CD14-positive monocyte (primary cell): ENCODE results near the gene SH2B2. TPM values are rescaled to one million over a fixed set of nuclear protein-coding genes. Genes with fewer than 3 reads are reported as not detected.
"Not testable (repeated sequence)": the region's sequence is repeated elsewhere in the genome, so short reads cannot be mapped to it uniquely, and the experiment has no call there.

Experiments
- DNase-seq, 3 donors: peaks; one replicate each; pipeline ENCODE4 v3.0.0-alpha.2; 2011 to 2022
- H2AFZ ChIP-seq: 2 replicates; pipeline ENCODE4 v1.6.0; 2012; ENCODE audit warnings: mild to moderate bottlenecking, low read depth, low read length, inconsistent platforms; ENCODE audit not compliant: insufficient read depth, poor library complexity, severe bottlenecking
- H3K27ac ChIP-seq, 2 donors: 1 replicate in 1 of 2; 2 replicates in 1 of 2; pipeline ENCODE4 v1.5.1; 2012 to 2013; ENCODE audit warnings: low read length in 2 of 2, control low read depth in 1 of 2, inconsistent platforms in 1 of 2, low read depth in 1 of 2, mild to moderate bottlenecking in 1 of 2
- H3K27me3 ChIP-seq, 2 donors: one replicate each; pipeline versions ENCODE4 v1.6.0 to v1.6.1; 2011 to 2013; ENCODE audit warnings: low read length in 2 of 2; ENCODE audit not compliant: control insufficient read depth in 2 of 2, insufficient read depth in 2 of 2
- H3K36me3 ChIP-seq, 2 donors: replicated peaks in 1 of 2; 1 replicate in 1 of 2; 2 replicates in 1 of 2; pipeline versions ENCODE4 v1.5.1 to v1.6.1; 2012 to 2013; ENCODE audit warnings: low read length in 2 of 2, control low read depth in 1 of 2, inconsistent platforms in 1 of 2, mild to moderate bottlenecking in 1 of 2; ENCODE audit not compliant: insufficient read depth in 2 of 2, control insufficient read depth in 1 of 2
- H3K4me1 ChIP-seq, 2 donors: 1 replicate in 1 of 2; 2 replicates in 1 of 2; pipeline versions ENCODE4 v1.5.1 to v1.6.1; 2012 to 2013; ENCODE audit warnings: low read length in 2 of 2, control low read depth in 1 of 2, inconsistent platforms in 1 of 2, mild to moderate bottlenecking in 1 of 2, moderate library complexity in 1 of 2; ENCODE audit not compliant: insufficient read depth in 2 of 2, control insufficient read depth in 1 of 2
- H3K4me2 ChIP-seq: replicated peaks from 2 replicates; pipeline ENCODE3; 2012; ENCODE audit warnings: low read length, moderate library complexity, mild to moderate bottlenecking; ENCODE audit not compliant: poor library complexity, severe bottlenecking; ENCODE audit errors: extremely low read depth
- H3K4me3 ChIP-seq, 3 experiments: fragments of 200-600 bp in 1 of 3; sonication (generic) in 1 of 3; replicated peaks in 1 of 3; 1 replicate in 2 of 3; 2 replicates in 1 of 3; pipeline ENCODE4 v1.5.1; 2011 to 2013; ENCODE audit warnings: low read length in 3 of 3, mild to moderate bottlenecking in 3 of 3, control low read depth in 2 of 3, low read depth in 2 of 3, inconsistent platforms in 1 of 3, moderate library complexity in 1 of 3
- H3K79me2 ChIP-seq: 2 replicates; pipeline ENCODE4 v1.6.0; 2012; ENCODE audit warnings: mild to moderate bottlenecking, control low read depth, inconsistent platforms, low read length, moderate library complexity; ENCODE audit not compliant: insufficient read depth
- H3K9ac ChIP-seq: 2 replicates; pipeline ENCODE4 v1.6.0; 2017; ENCODE audit warnings: low read length, mild to moderate bottlenecking; ENCODE audit not compliant: insufficient read depth, poor library complexity, severe bottlenecking
- H3K9me3 ChIP-seq, 2 donors: replicated peaks in 1 of 2; 1 replicate in 1 of 2; 2 replicates in 1 of 2; pipeline versions ENCODE4 v1.5.1 to v1.6.1; 2012 to 2013; ENCODE audit warnings: low read length in 2 of 2, control low read depth in 1 of 2; ENCODE audit not compliant: control insufficient read depth in 1 of 2, insufficient read depth in 1 of 2
- H4K20me1 ChIP-seq: 2 replicates; pipeline ENCODE4 v1.6.0; 2012; ENCODE audit warnings: mild to moderate bottlenecking, low read length, control low read depth, moderate library complexity; ENCODE audit not compliant: insufficient read depth
- H3K27ac Mint-ChIP-seq, 7 donors: one replicate each; pipeline ENCODE4 v1.8.0; 2020; ENCODE audit warnings: mild to moderate bottlenecking in 7 of 7, mixed read lengths in 7 of 7, moderate library complexity in 6 of 7, inconsistent platforms in 2 of 7
- H3K27me3 Mint-ChIP-seq, 3 donors: one replicate each; pipeline ENCODE4 v1.8.0; 2021 to 2022; ENCODE audit warnings: low read depth in 3 of 3, mild to moderate bottlenecking in 3 of 3, mixed read lengths in 3 of 3, moderate library complexity in 3 of 3, inconsistent platforms in 1 of 3
- H3K36me3 Mint-ChIP-seq, 2 donors: one replicate each; pipeline ENCODE4 v1.8.0; 2020; ENCODE audit warnings: mixed read lengths in 2 of 2, inconsistent platforms in 1 of 2, mild to moderate bottlenecking in 1 of 2
- H3K4me1 Mint-ChIP-seq: one replicate; pipeline ENCODE4 v1.8.0; 2020; ENCODE audit warnings: mild to moderate bottlenecking, mixed read lengths
- H3K4me3 Mint-ChIP-seq, 2 donors: one replicate each; pipeline ENCODE4 v1.8.0; 2020; ENCODE audit warnings: mild to moderate bottlenecking in 2 of 2, mixed read lengths in 2 of 2, moderate library complexity in 1 of 2
- H3K9me3 Mint-ChIP-seq, 7 donors: one replicate each; pipeline ENCODE4 v1.8.0; 2020 to 2022; ENCODE audit warnings: mixed read lengths in 7 of 7, mild to moderate bottlenecking in 6 of 7, moderate library complexity in 6 of 7, inconsistent platforms in 2 of 7
- CTCF ChIP-seq: fragments of 200-600 bp; IDR thresholded peaks from one replicate; pipeline ENCODE4 v1.8.0; 2022; ENCODE audit warnings: antibody characterized with exemption, mild to moderate bottlenecking
- WGBS: methylation state at CpG from one replicate; pipeline ENCODE4 v1.1.5; 2013; ENCODE audit warnings: missing lambda C conversion rate; ENCODE audit not compliant: insufficient coverage; 5-methylcytosine and 5-hydroxymethylcytosine counted together
- intact Hi-C, 2 donors: fragments of 100-400 bp; cut with micrococcal nuclease; formaldehyde crosslinking; loops; one replicate each; pipeline versions ENCODE4 v1.15.0 to v1.15.1; 2023
- polyA plus RNA-seq, 3 donors: library from polyadenylated mRNA; depleted of rRNA in 1 of 3; unstranded in 2 of 3; stranded (reverse) in 1 of 3; fragments of 300-500 nt in 2 of 3; fragments of >200 nt in 1 of 3; fragmentation: Illumina TruSeq in 2 of 3; gene quantifications; 1 replicate in 2 of 3; 2 replicates in 1 of 3; pipeline ENCODE4 v1.2.3, GENCODE V29; 2012 to 2021

Gene SH2B2
- polyA plus RNA-seq, 3 donors, result 3.8 to 26.3 (median 4.7) TPM

GRCh38 chr7:102363549-102364393, 77.1 kb downstream of the SH2B2 start:
- H4K20me1 ChIP-seq, H3K27me3 Mint-ChIP-seq, H3K9me3 ChIP-seq, H3K79me2 ChIP-seq, H3K36me3 ChIP-seq, H3K27me3 ChIP-seq, H3K9me3 Mint-ChIP-seq, H3K4me1 ChIP-seq, intact Hi-C loops: not testable (repeated sequence)
- Histone ChIP-seq H3K4me2 (peak overlapping the region; percentile 22), H3K27ac (peak overlapping the region; percentile 8 to 77), H2AFZ (peak overlapping the region; percentile 68), H3K9ac (peak overlapping the region; percentile 76), H3K4me3 (peak overlapping the region; percentile 40 to 78 (median 53))
- TF ChIP-seq CTCF, result peak; percentile 16
- H3K4me3 Mint-ChIP-seq, result peak overlapping the region; percentile 88 to 94
- H3K27ac Mint-ChIP-seq, result peak overlapping the region; percentile 77 to 90 (median 80)
- peaks cover 12% of the 10 kb centered on the region for H3K4me1 Mint-ChIP-seq
- under 1% methylated on average over 44 of the region's 76 CpGs for WGBS
- peak; percentile 95 to 97 (median 96) for DNase-seq
- peaks cover 11 to 18% of the 10 kb centered on the region in 2 donors for H3K36me3 Mint-ChIP-seq

DNA sequence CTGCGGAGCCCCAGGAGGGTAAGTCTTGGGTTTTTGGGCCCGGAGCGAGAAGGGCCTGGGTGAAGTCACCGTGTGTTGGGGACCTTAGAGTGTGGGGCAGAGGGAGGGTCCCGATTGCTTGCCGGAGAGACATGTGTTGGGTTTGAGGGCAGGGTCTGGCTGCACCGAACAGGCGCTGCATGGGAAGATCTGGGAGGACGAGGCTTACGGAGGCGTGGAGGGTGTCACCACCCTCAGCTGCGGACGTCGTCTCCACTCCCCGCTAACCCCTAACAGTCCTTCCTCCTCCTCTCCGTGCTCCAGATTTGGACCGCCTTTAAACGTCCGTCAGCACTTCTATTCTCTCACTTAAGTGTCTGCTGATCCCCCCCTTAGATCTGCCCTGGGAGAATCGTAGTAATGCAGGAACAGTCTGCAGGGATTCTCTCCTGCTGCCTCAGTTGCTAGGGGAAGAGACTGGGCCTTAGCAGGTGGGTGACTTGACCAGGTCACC, 77.8 kb downstream of the SH2B2 start:
- intact Hi-C loops, H3K27me3 Mint-ChIP-seq, DNase-seq, H3K4me1 ChIP-seq, H3K9me3 ChIP-seq, H3K9me3 Mint-ChIP-seq, H3K79me2 ChIP-seq, H4K20me1 ChIP-seq, H3K27me3 ChIP-seq, H3K36me3 ChIP-seq: not testable (repeated sequence)
- Histone ChIP-seq H3K4me2 (peak overlapping the region; percentile 22), H2AFZ (peak overlapping the region; percentile 68), H3K9ac (peak overlapping the region; percentile 76), H3K4me3 (peak overlapping the region; percentile 40 to 78 (median 53)), H3K27ac (peak overlapping the region in 1 of 2 donors; percentile 77)
- Mint-ChIP-seq H3K36me3 (peaks cover 11 to 18% of the 10 kb centered on the region in 2 donors), H3K27ac (peak overlapping the region; percentile 62 to 90 (median 82)), H3K4me3 (peak overlapping the region; percentile 88 to 94), H3K4me1 (peaks cover 12% of the 10 kb centered on the region)
- 0% methylated on average over 2 of the region's 20 CpGs for WGBS

DNA sequence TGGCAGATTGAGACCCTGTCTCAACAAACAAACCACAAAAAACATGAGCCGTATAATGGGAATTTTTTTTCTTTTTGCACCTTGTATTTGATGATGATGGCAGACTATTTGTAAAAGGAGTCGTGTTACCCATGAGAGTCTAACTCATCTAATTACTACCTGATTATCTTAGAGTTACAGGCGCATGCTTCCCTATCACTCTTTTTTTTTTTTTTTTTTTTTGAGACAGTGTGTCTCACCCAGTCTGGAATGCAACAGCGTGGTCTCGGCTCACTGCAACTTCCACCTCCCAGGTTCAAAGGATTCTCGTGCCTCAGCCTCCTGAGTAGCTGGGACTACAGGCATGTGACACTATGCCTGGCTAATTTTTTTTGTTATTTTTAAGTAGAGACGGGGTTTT, 78.7 kb downstream of the SH2B2 start:
- peaks cover 13% of the 10 kb centered on the region for H3K4me1 Mint-ChIP-seq
- H3K4me3 Mint-ChIP-seq, H3K4me3 ChIP-seq, H3K9me3 ChIP-seq, H3K27me3 ChIP-seq, H3K27ac Mint-ChIP-seq, H2AFZ ChIP-seq, H3K9me3 Mint-ChIP-seq, DNase-seq, H3K9ac ChIP-seq, intact Hi-C loops, H4K20me1 ChIP-seq, H3K4me2 ChIP-seq, H3K79me2 ChIP-seq, H3K36me3 ChIP-seq, H3K27ac ChIP-seq, H3K4me1 ChIP-seq, H3K27me3 Mint-ChIP-seq: not testable (repeated sequence)
- peaks cover 14 to 22% of the 10 kb centered on the region in 2 donors for H3K36me3 Mint-ChIP-seq
- no CpG with 5 or more reads among the region's 7 CpGs for WGBS

GRCh38 chr7:102370038-102370437, 83.4 kb downstream of the SH2B2 start:
- intact Hi-C loops, H3K4me2 ChIP-seq, H3K4me1 Mint-ChIP-seq, H3K9me3 Mint-ChIP-seq, H3K27me3 Mint-ChIP-seq, H3K27ac Mint-ChIP-seq, H4K20me1 ChIP-seq, H2AFZ ChIP-seq, H3K79me2 ChIP-seq, H3K36me3 ChIP-seq, H3K9me3 ChIP-seq, DNase-seq, H3K4me1 ChIP-seq, H3K27me3 ChIP-seq, H3K4me3 Mint-ChIP-seq, H3K9ac ChIP-seq, H3K4me3 ChIP-seq, H3K27ac ChIP-seq: not testable (repeated sequence)
- peaks cover 21 to 43% of the 10 kb centered on the region in 2 donors for H3K36me3 Mint-ChIP-seq
